22Rv1 (cell line): ENCODE data around the gene PARP15.

ENCODE experiments used
- H3K27ac ChIP-seq: fragments of 450-650 bp; 2 replicates; pipeline ENCODE4 v1.5.1; 2017
- CTCF ChIP-seq: fragments of 450-650 bp; IDR thresholded peaks from 2 replicates; pipeline ENCODE4 v1.5.1; 2017; ENCODE audit warnings: mild to moderate bottlenecking
- ZFX ChIP-seq: fragments of 450-650 bp; IDR thresholded peaks from 2 replicates; pipeline ENCODE4 v1.6.1; 2017; ENCODE audit warnings: antibody characterized with exemption, borderline replicate concordance

PARP15 gene

GRCh38 chr3:122577409-122578031 is at the start of gene PARP15:
Gene PARP15 (plus strand): TSS chr3:122577650. CDS start chr3:122577668, 18 bp downstream.
- no peak within 1 kb of the TSS for H3K27ac ChIP-seq
- TF ChIP-seq CTCF: no peak
- TF ChIP-seq ZFX: no peak

- H3K27ac ChIP-seq: no peak overlapping the region
- TF ChIP-seq CTCF: no peak
- TF ChIP-seq ZFX: no peak
Observed at GRCh38 chr3:122530164-122530563, 47.3 kb upstream of the PARP15 start.

- no peak overlapping the region for H3K27ac ChIP-seq
- TF ChIP-seq ZFX (no peak), CTCF (no peak)
Observed at GRCh38 chr3:122533480-122533879, 44.0 kb upstream of the PARP15 start.

- TF ChIP-seq ZFX (no peak), CTCF (no peak)
- H3K27ac ChIP-seq: no peak overlapping the region
Observed at GRCh38 chr3:122533931-122534334, 43.5 kb upstream of the PARP15 start.

GRCh38 chr3:122535964-122536631 is 41.4 kb upstream of the PARP15 start:
- no peak overlapping the region for H3K27ac ChIP-seq
- TF ChIP-seq ZFX (no peak), CTCF (no peak)

GRCh38 chr3:122536632-122537001 is 40.8 kb upstream of the PARP15 start:
- no peak for TF ChIP-seq CTCF
- no peak for TF ChIP-seq ZFX
- H3K27ac ChIP-seq: no peak overlapping the region

GRCh38 chr3:122538956-122539490 is 38.4 kb upstream of the PARP15 start:
- TF ChIP-seq ZFX (no peak), CTCF (no peak)
- H3K27ac ChIP-seq: no peak overlapping the region
